ENCODE results near the gene RSPH4A.

RSPH4A gene

GRCh38 chr6:116586276-116586675 lies 30.0 kb upstream of the RSPH4A start:
- Histone ChIP-seq H3K9me3 (replicated peaks in 1 of 2; ENCODE audit: control insufficient read depth in 2 of 2, insufficient read depth in 1 of 2, low read depth in 1 of 2, low read length in 2 of 2) (no peaks in the 10 kb centered on the region), H3K14ac (ENCODE audit: low read length) (no peak overlapping the region), H2AK5ac (ENCODE audit: low read depth, low read length) (no peak overlapping the region), H2BK15ac (ENCODE audit: low read length) (no peak overlapping the region), H3K4me2 (ENCODE audit: insufficient read depth, low read length, poor library complexity, severe bottlenecking) (no peak overlapping the region), H3K27ac (replicated peaks; ENCODE audit: low read length) (no peak overlapping the region), H2BK5ac (ENCODE audit: low read length) (no peak overlapping the region), H4K8ac (ENCODE audit: low read depth, low read length) (no peak overlapping the region), H3K4ac (ENCODE audit: low read length) (no peak overlapping the region), H3K27me3 (ENCODE audit: control insufficient read depth in 3 of 3, insufficient read depth in 3 of 3, low read depth in 1 of 3, low read length in 3 of 3) (no peaks in the 10 kb centered on the region), H3K18ac (ENCODE audit: low read length) (no peak overlapping the region), H3K4me3 (ENCODE audit: low read length in 2 of 2) (no peak overlapping the region), H2BK12ac (ENCODE audit: low read length) (no peak overlapping the region), H2AFZ (ENCODE audit: low read length) (no peak overlapping the region), H4K91ac (ENCODE audit: low read depth, low read length, poor library complexity) (no peak overlapping the region), H2BK120ac (ENCODE audit: low read depth, low read length) (no peak overlapping the region), H3K9ac (ENCODE audit: low read depth, low read length, poor library complexity) (no peak overlapping the region), H3K79me1 (ENCODE audit: low read depth, low read length) (no peaks in the 10 kb centered on the region), H3K23ac (ENCODE audit: low read depth, low read length, poor library complexity) (no peak overlapping the region), H3K4me1 (ENCODE audit: control insufficient read depth in 2 of 2, insufficient read depth in 1 of 2, low read depth in 1 of 2, low read length in 2 of 2) (no peaks in the 10 kb centered on the region), H3K36me3 (replicated peaks in 1 of 2; ENCODE audit: control insufficient read depth in 2 of 2, insufficient read depth in 2 of 2, low read length in 2 of 2) (peaks cover 2 to 95% of the 10 kb centered on the region in 2 donors)
- no peak for DNase-seq (ENCODE audit: low spot score)

DNA sequence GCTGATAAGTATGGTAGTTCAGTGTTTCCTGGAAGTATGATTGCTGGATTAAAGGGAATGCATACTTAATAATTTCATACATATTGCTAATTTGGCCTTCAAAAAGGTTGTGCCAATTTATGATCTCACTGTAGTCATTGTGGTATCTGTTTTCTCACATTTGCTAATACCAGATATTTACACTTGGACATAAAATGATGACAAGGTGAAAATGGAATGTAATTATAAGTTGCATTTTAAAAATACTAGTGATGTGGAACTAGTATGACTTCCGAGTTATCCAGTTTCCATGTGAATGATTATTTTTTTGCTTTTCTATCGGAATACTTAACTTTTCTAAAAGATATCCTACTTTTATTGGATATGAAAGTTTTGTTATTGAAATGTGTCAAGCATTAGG lies 29.5 kb upstream of the RSPH4A start:
- no peak overlapping the region for H2AFZ ChIP-seq (ENCODE audit: low read length)
- no CpG with 5 or more reads among the region's 2 CpGs for WGBS, 2 donors (ENCODE audit: extremely low coverage in 2 of 2, insufficient read length in 2 of 2, insufficient replicate concordance in 1 of 2)
- H3K4me3 ChIP-seq (ENCODE audit: low read length in 2 of 2) = no peak overlapping the region
- no peak overlapping the region for H2BK5ac ChIP-seq (ENCODE audit: low read length)
- no peaks in the 10 kb centered on the region for H3K4me1 ChIP-seq (ENCODE audit: control insufficient read depth in 2 of 2, insufficient read depth in 1 of 2, low read depth in 1 of 2, low read length in 2 of 2)
- no peaks in the 10 kb centered on the region for H3K9me3 ChIP-seq (replicated peaks in 1 of 2; ENCODE audit: control insufficient read depth in 2 of 2, insufficient read depth in 1 of 2, low read depth in 1 of 2, low read length in 2 of 2)
- H3K27ac ChIP-seq (replicated peaks; ENCODE audit: low read length) = no peak overlapping the region
- H3K18ac ChIP-seq (ENCODE audit: low read length) = no peak overlapping the region
- H4K8ac ChIP-seq (ENCODE audit: low read depth, low read length) = no peak overlapping the region
- no peak overlapping the region for H3K14ac ChIP-seq (ENCODE audit: low read length)
- no peak overlapping the region for H3K23ac ChIP-seq (ENCODE audit: low read depth, low read length, poor library complexity)
- H2BK15ac ChIP-seq (ENCODE audit: low read length) = no peak overlapping the region
- H2BK12ac ChIP-seq (ENCODE audit: low read length) = no peak overlapping the region
- no peak overlapping the region for H3K4ac ChIP-seq (ENCODE audit: low read length)
- no peak for DNase-seq (ENCODE audit: low spot score)
- H3K79me1 ChIP-seq (ENCODE audit: low read depth, low read length) = no peaks in the 10 kb centered on the region
- no peak overlapping the region for H3K4me2 ChIP-seq (ENCODE audit: insufficient read depth, low read length, poor library complexity, severe bottlenecking)
- peaks cover 4 to 95% of the 10 kb centered on the region in 2 donors for H3K36me3 ChIP-seq (replicated peaks in 1 of 2; ENCODE audit: control insufficient read depth in 2 of 2, insufficient read depth in 2 of 2, low read length in 2 of 2)
- H3K9ac ChIP-seq (ENCODE audit: low read depth, low read length, poor library complexity) = no peak overlapping the region
- no peaks in the 10 kb centered on the region for H3K27me3 ChIP-seq (ENCODE audit: control insufficient read depth in 3 of 3, insufficient read depth in 3 of 3, low read depth in 1 of 3, low read length in 3 of 3)
- H4K91ac ChIP-seq (ENCODE audit: low read depth, low read length, poor library complexity) = no peak overlapping the region
- H2BK120ac ChIP-seq (ENCODE audit: low read depth, low read length) = no peak overlapping the region
- H2AK5ac ChIP-seq (ENCODE audit: low read depth, low read length) = no peak overlapping the region

DNA sequence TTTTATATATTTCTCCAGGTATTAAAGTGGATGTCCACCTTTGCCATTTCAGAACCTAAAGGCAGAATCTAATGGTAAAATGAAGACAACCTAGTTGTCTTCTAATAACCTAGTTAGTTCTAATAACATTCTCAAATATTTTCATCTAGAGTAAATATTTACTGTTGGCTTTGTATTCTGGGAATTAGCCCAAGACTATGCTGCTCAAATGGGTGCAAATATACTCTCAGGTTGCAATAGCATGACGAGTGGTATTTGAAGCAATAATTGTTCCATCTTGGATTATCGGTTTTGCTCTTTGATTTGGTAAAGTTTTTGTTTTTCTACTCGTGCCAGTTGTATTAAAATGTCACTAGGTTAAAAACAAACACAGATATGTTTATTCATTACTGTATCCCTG lies 21.0 kb upstream of the RSPH4A start:
- Histone ChIP-seq H3K4me1 (ENCODE audit: control insufficient read depth in 2 of 2, insufficient read depth in 1 of 2, low read depth in 1 of 2, low read length in 2 of 2) (no peaks in the 10 kb centered on the region), H2AFZ (ENCODE audit: low read length) (no peak overlapping the region), H3K36me3 (replicated peaks in 1 of 2; ENCODE audit: control insufficient read depth in 2 of 2, insufficient read depth in 2 of 2, low read length in 2 of 2) (peaks cover 6 to 52% of the 10 kb centered on the region in 2 donors), H3K4me2 (ENCODE audit: insufficient read depth, low read length, poor library complexity, severe bottlenecking) (no peak overlapping the region), H3K18ac (ENCODE audit: low read length) (no peak overlapping the region), H2AK5ac (ENCODE audit: low read depth, low read length) (no peak overlapping the region), H3K14ac (ENCODE audit: low read length) (no peak overlapping the region), H3K4ac (ENCODE audit: low read length) (no peak overlapping the region), H3K4me3 (ENCODE audit: low read length in 2 of 2) (no peak overlapping the region), H3K23ac (ENCODE audit: low read depth, low read length, poor library complexity) (no peak overlapping the region), H2BK15ac (ENCODE audit: low read length) (no peak overlapping the region), H2BK5ac (ENCODE audit: low read length) (no peak overlapping the region), H4K8ac (ENCODE audit: low read depth, low read length) (no peak overlapping the region), H3K9ac (ENCODE audit: low read depth, low read length, poor library complexity) (no peak overlapping the region), H2BK120ac (ENCODE audit: low read depth, low read length) (no peak overlapping the region), H3K9me3 (replicated peaks in 1 of 2; ENCODE audit: control insufficient read depth in 2 of 2, insufficient read depth in 1 of 2, low read depth in 1 of 2, low read length in 2 of 2) (no peaks in the 10 kb centered on the region), H4K91ac (ENCODE audit: low read depth, low read length, poor library complexity) (no peak overlapping the region), H3K27me3 (ENCODE audit: control insufficient read depth in 3 of 3, insufficient read depth in 3 of 3, low read depth in 1 of 3, low read length in 3 of 3) (no peaks in the 10 kb centered on the region), H2BK12ac (ENCODE audit: low read length) (no peak overlapping the region), H3K27ac (replicated peaks; ENCODE audit: low read length) (no peak overlapping the region), H3K79me1 (ENCODE audit: low read depth, low read length) (no peaks in the 10 kb centered on the region)
- no CpG with 5 or more reads among the region's 3 CpGs for WGBS, 2 donors (ENCODE audit: extremely low coverage in 2 of 2, insufficient read length in 2 of 2, insufficient replicate concordance in 1 of 2)
- no peak for DNase-seq (ENCODE audit: low spot score)

DNA sequence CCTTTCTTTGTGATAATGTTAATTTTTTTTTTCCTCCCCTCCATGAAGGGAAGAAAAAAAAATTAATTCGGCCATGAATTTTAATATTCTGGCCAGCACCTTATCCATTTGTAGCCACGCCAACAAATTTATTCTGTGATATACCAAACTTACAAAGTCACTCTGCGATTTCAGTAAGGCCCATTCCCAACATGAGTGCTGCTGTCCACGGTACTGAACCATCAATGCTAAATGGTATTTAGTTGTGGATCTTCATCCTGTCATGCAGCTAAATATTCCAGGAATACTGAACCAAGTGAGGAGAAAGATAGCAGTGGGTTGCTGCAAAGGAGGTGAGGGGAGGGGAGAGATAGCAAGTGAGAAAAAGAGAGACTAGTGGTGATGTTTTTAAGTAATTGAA lies 19.5 kb upstream of the RSPH4A start:
- DNase-seq (ENCODE audit: low spot score) = peak; percentile 29
- H2AFZ ChIP-seq (ENCODE audit: low read length) = no peak overlapping the region
- H3K79me1 ChIP-seq (ENCODE audit: low read depth, low read length) = no peaks in the 10 kb centered on the region
- no peaks in the 10 kb centered on the region for H3K9me3 ChIP-seq (replicated peaks in 1 of 2; ENCODE audit: control insufficient read depth in 2 of 2, insufficient read depth in 1 of 2, low read depth in 1 of 2, low read length in 2 of 2)
- H3K4ac ChIP-seq (ENCODE audit: low read length) = no peak overlapping the region
- no CpG with 5 or more reads among the region's 4 CpGs for WGBS, 2 donors (ENCODE audit: extremely low coverage in 2 of 2, insufficient read length in 2 of 2, insufficient replicate concordance in 1 of 2)
- no peak overlapping the region for H2BK12ac ChIP-seq (ENCODE audit: low read length)
- no peak overlapping the region for H3K4me3 ChIP-seq (ENCODE audit: low read length in 2 of 2)
- H2BK120ac ChIP-seq (ENCODE audit: low read depth, low read length) = no peak overlapping the region
- no peaks in the 10 kb centered on the region for H3K4me1 ChIP-seq (ENCODE audit: control insufficient read depth in 2 of 2, insufficient read depth in 1 of 2, low read depth in 1 of 2, low read length in 2 of 2)
- no peak overlapping the region for H2BK5ac ChIP-seq (ENCODE audit: low read length)
- no peak overlapping the region for H4K91ac ChIP-seq (ENCODE audit: low read depth, low read length, poor library complexity)
- no peak overlapping the region for H3K23ac ChIP-seq (ENCODE audit: low read depth, low read length, poor library complexity)
- no peak overlapping the region for H3K18ac ChIP-seq (ENCODE audit: low read length)
- no peak overlapping the region for H3K27ac ChIP-seq (replicated peaks; ENCODE audit: low read length)
- no peak overlapping the region for H3K14ac ChIP-seq (ENCODE audit: low read length)
- H3K36me3 ChIP-seq (replicated peaks in 1 of 2; ENCODE audit: control insufficient read depth in 2 of 2, insufficient read depth in 2 of 2, low read length in 2 of 2) = peaks cover 4 to 36% of the 10 kb centered on the region in 2 donors
- H3K9ac ChIP-seq (ENCODE audit: low read depth, low read length, poor library complexity) = no peak overlapping the region
- H3K27me3 ChIP-seq (ENCODE audit: control insufficient read depth in 3 of 3, insufficient read depth in 3 of 3, low read depth in 1 of 3, low read length in 3 of 3) = no peaks in the 10 kb centered on the region
- H2AK5ac ChIP-seq (ENCODE audit: low read depth, low read length) = no peak overlapping the region
- no peak overlapping the region for H2BK15ac ChIP-seq (ENCODE audit: low read length)
- no peak overlapping the region for H4K8ac ChIP-seq (ENCODE audit: low read depth, low read length)
- no peak overlapping the region for H3K4me2 ChIP-seq (ENCODE audit: insufficient read depth, low read length, poor library complexity, severe bottlenecking)
